ENCODE measurements around the gene MACF1.

MACF1 gene

DNA sequence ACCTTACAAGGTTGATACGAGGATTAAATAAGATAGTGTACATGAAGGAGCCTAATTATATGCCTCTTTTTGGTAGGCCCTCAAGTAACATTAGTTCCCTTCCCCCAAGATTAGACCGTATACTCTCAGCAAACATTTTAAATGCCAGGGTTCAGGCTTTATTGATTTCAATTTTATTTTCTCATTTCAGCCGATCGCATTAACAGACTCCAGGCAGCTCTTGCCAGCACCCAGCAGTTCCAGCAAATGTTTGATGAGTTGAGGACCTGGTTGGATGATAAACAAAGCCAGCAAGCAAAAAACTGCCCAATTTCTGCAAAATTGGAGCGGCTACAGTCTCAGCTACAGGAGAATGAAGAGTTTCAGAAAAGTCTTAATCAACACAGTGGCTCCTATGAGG is 182.5 kb downstream of the MACF1 start:
- peaks cover 25% of the 10 kb centered on the region for H3K4me1 Mint-ChIP-seq
- peak overlapping the region; percentile 32 for H3K27ac Mint-ChIP-seq
- H3K4me3 Mint-ChIP-seq = no peak overlapping the region

DNA sequence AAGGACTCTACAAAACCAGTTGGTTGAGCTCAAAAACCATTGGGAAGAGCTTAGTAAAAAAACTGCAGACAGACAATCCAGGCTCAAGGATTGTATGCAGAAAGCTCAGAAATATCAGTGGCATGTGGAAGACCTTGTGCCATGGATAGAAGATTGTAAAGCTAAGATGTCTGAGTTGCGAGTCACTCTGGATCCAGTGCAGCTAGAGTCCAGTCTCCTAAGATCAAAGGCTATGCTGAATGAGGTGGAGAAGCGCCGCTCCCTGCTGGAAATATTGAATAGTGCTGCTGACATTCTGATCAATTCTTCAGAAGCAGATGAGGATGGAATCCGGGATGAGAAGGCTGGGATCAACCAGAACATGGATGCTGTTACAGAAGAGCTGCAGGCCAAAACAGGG is 183.0 kb downstream of the MACF1 start:
- Mint-ChIP-seq H3K9me3 (no peaks in the 10 kb centered on the region), H3K4me3 (no peak overlapping the region), H3K27ac (peak overlapping the region; percentile 32), H3K4me1 (peaks cover 30% of the 10 kb centered on the region), H3K36me3 (peaks cover 100% of the 10 kb centered on the region)
- DNase-seq (ENCODE audit: low spot score in 2 of 2) (no peak), ATAC-seq (no peak)

More for the DNA sequence above, 182.5 kb downstream of the MACF1 start:
- no peaks in the 10 kb centered on the region for H3K9me3 Mint-ChIP-seq
- no peak for DNase-seq (ENCODE audit: low spot score in 2 of 2)
- peaks cover 100% of the 10 kb centered on the region for H3K36me3 Mint-ChIP-seq
- ATAC-seq = no peak

DNA sequence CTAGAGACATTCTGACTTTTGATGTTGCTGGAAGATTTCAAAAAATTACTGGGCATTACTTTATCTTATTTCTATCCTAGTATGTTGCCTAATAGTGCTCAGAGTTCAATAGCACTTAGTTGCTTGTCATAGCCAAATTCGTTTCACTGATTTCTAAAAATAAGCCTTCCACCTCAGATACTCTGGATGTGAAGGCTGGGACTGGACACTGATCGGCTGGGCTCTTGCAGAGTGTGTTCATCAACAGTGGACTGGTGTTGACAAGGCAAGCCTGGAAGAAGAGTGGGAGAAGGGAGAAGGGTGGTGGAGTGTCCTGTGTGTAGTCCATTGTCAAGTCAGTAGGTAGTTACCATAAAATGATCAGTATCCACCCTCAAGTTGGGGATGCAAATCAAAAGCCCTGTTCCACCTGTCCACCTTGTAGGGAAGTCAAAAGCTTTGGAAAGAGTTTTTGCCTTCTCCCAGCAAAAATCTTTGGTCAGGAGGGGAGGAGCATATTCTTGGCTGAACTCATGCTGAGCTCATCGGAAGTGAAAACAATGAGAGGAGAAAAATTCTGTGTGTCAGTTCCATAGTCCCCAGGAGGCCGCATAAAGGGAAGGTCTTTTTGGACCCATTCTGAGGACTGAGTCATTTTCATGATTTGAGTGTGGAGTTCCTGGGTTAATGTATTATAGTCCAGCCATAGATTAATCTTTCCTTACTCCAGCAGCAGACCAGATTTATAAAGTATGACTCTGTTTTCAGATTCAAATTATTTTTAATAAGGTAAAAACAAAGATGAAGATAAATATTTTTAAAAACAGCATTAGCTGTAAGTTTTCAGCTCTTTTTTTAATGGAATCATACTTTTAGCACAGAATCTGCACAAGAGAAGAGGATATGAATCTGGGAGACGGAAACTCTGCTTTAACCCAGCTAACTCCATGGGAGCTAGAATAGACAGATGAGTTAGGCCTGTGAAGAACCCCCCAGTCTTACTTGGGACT is 187.5 kb downstream of the MACF1 start:
- peaks cover 69% of the 10 kb centered on the region for H3K4me1 Mint-ChIP-seq
- no peak for DNase-seq (ENCODE audit: low spot score in 2 of 2)
- peaks cover 90% of the 10 kb centered on the region for H3K36me3 Mint-ChIP-seq
- peak; percentile 92 for ATAC-seq
- H3K4me3 Mint-ChIP-seq = no peak overlapping the region
- no peaks in the 10 kb centered on the region for H3K9me3 Mint-ChIP-seq
- peak overlapping the region; percentile 81 for H3K27ac Mint-ChIP-seq

DNA sequence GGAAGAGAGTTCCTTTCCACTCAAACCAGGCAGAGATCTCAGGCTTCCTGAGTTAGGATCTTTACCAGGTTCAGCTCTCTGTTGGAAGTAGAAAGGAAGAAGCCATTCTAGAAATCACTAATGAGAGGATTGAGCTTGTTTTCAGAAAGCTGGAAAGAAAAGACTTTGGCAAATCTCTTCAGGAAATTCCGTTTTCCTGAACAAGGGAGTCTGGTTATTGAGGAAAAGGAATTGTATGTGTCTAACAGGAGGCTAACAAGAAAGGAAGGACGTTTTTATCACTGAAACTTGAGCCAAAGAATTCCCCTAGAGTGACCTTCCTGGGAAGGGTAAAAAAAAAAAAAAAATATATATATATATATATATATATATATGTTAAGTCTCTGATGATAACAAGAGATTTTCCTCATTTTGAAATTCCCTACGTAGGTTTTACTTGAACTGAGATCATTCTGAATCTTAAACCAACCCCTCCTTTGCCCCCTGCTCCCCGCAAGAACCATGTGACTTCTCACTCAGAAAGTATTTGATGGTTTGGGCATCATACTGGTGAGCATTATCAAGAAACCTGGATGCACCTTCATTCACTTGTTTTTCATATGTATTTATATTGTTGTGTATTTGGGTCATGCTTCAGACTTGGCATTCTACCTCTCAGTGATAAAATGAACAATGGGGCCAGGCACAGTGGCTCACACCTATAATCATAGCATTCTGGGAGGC is 188.5 kb downstream of the MACF1 start:
- no peaks in the 10 kb centered on the region for H3K9me3 Mint-ChIP-seq
- peaks cover 87% of the 10 kb centered on the region for H3K36me3 Mint-ChIP-seq
- H3K4me3 Mint-ChIP-seq = peak overlapping the region; percentile 17
- DNase-seq (ENCODE audit: low spot score in 2 of 2) (no peak), ATAC-seq (no peak)
- H3K27ac Mint-ChIP-seq = peak overlapping the region; percentile 81
- H3K4me1 Mint-ChIP-seq = peaks cover 68% of the 10 kb centered on the region

DNA sequence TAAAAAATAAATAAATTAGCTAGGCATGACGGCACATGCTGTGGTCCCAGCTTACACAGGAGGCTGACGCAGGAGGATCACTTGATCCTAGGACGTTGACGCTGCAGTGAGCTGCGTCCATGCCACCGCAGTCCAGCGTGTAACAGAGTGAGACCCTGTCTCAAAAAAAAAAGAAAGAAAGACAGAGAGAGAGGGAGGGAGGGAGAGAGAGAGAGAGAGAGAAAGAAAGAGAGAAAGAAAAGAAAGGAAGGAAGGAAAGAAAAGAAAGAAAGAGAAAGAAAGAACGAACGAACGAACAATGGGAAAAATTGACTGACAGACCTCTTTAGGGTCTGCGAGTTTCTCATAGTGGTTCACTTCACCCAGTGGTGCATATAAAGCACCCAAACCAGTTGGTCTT is 189.2 kb downstream of the MACF1 start:
- no peak for ATAC-seq
- Mint-ChIP-seq H3K27ac (peak overlapping the region; percentile 67), H3K4me3 (peak overlapping the region; percentile 17), H3K9me3 (no peaks in the 10 kb centered on the region), H3K4me1 (peaks cover 69% of the 10 kb centered on the region), H3K36me3 (peaks cover 87% of the 10 kb centered on the region)
- no peak for DNase-seq (ENCODE audit: low spot score in 2 of 2)

DNA sequence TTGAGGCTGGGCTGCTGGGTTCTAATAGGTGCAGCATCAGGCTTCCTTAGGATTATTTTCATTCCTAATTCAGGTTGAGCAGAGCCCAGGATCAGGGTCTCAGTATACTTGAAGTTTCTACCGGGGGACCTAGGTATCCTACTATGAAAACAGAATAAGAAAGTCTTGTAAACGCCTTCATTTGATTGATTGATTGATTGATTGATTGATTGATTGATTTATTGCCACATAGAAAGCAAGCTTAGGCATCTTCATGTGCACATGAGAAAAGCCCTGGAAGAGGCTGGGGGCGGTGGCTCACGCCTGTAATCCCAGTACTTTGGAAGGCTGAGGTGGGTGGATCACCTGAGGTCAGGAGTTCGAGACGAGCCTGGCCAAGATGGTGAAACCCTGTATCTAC is 189.6 kb downstream of the MACF1 start:
- no peak for ATAC-seq
- Mint-ChIP-seq H3K4me3 (peak overlapping the region; percentile 17), H3K9me3 (no peaks in the 10 kb centered on the region), H3K4me1 (peaks cover 73% of the 10 kb centered on the region), H3K27ac (peak overlapping the region; percentile 67), H3K36me3 (peaks cover 87% of the 10 kb centered on the region)
- DNase-seq (ENCODE audit: low spot score in 2 of 2) = no peak

DNA sequence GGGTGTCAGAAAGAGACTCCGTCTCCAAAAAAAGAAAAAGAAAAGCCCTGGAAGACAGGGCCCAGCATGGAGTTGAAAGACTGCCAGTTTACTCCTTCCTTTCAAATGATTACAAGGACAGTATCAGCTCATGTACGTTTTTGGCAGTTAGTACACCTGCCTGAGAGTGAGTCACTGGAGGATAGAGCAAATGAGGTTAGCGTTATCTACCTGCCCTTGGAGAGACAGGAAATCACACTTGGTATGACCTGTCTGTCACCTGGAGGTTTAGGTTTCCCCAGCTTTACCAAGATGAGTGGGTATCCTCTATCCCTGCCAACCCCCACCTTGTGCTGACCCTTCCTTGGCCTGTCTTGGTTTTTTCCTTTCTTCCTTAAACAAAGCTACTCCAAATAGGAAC is 190.1 kb downstream of the MACF1 start:
- Mint-ChIP-seq H3K4me3 (peak overlapping the region; percentile 17), H3K27ac (peak overlapping the region; percentile 67), H3K9me3 (no peaks in the 10 kb centered on the region), H3K36me3 (peaks cover 85% of the 10 kb centered on the region), H3K4me1 (peaks cover 78% of the 10 kb centered on the region)
- DNase-seq (ENCODE audit: low spot score in 2 of 2) (no peak), ATAC-seq (peak; percentile 63)

DNA sequence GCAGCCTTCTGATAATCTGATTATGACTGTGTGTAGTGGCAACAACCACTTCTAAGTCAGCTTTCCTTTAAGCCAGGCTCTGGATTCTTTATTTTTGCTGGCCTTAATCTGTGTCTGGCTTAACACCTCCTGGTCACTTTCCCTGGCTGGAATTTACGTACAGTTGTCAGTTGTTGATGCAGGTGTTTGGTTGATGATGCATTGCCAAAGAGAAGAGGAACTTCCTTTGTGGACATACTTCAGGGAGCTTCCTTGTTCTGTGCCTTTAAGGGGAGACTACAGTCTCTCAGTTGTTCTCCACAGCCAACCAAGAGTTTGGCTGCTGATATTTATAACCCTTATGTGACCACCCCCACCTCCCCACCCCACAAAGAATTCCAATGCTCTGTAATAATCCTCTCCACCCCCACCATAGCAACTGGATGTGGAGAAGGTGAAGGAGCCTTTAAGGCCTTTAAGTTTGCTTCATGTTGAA is 190.9 kb downstream of the MACF1 start:
- DNase-seq (ENCODE audit: low spot score in 2 of 2) = no peak
- no peak for ATAC-seq
- no peak overlapping the region for H3K27ac Mint-ChIP-seq
- peaks cover 82% of the 10 kb centered on the region for H3K36me3 Mint-ChIP-seq
- no peaks in the 10 kb centered on the region for H3K9me3 Mint-ChIP-seq
- H3K4me3 Mint-ChIP-seq = no peak overlapping the region
- peaks cover 84% of the 10 kb centered on the region for H3K4me1 Mint-ChIP-seq

DNA sequence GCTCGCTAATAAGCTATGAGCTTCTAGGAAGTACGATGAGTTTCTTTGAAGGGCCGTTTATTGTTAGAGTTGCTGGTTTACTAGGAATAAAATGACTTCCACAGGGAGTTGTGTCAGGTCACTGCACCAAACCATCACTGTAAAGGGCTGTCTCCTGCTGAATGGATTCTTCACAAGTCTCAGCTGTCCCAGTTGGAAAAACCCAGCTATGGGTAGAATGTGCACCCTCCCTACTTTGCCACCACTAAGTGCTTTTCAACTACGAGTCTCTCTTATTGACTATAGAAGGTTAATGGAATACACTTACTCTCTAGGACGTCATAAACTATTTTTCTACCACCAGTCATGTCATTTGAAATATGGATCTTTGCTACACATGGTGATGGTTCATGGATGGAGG is 192.2 kb downstream of the MACF1 start:
- H3K4me3 Mint-ChIP-seq = no peak overlapping the region
- no peaks in the 10 kb centered on the region for H3K9me3 Mint-ChIP-seq
- no peak overlapping the region for H3K27ac Mint-ChIP-seq
- H3K36me3 Mint-ChIP-seq = peaks cover 81% of the 10 kb centered on the region
- DNase-seq (ENCODE audit: low spot score in 2 of 2) (no peak), ATAC-seq (no peak)
- H3K4me1 Mint-ChIP-seq = peaks cover 78% of the 10 kb centered on the region

DNA sequence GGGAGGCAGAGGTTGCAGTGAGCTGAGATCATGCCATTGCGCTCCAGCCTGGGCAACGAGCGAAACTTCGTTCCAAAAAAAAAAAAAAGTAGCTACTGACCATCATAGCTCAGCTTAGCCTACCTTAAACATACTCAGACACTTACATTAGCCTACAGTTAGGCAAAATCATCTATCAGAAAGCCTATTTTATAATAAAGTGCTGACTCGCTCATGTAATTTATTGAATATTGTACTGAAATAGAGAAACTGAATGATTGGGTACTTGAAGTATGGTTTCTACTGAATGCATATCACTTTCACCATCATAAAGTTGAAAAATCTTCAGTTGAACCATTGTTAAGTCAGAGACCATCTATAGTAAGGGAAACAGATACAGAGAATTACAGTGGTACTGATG is 193.0 kb downstream of the MACF1 start:
- ATAC-seq (no peak), DNase-seq (ENCODE audit: low spot score in 2 of 2) (no peak)
- Mint-ChIP-seq H3K36me3 (peaks cover 81% of the 10 kb centered on the region), H3K27ac (no peak overlapping the region), H3K4me1 (peaks cover 75% of the 10 kb centered on the region), H3K4me3 (no peak overlapping the region), H3K9me3 (no peaks in the 10 kb centered on the region)

DNA sequence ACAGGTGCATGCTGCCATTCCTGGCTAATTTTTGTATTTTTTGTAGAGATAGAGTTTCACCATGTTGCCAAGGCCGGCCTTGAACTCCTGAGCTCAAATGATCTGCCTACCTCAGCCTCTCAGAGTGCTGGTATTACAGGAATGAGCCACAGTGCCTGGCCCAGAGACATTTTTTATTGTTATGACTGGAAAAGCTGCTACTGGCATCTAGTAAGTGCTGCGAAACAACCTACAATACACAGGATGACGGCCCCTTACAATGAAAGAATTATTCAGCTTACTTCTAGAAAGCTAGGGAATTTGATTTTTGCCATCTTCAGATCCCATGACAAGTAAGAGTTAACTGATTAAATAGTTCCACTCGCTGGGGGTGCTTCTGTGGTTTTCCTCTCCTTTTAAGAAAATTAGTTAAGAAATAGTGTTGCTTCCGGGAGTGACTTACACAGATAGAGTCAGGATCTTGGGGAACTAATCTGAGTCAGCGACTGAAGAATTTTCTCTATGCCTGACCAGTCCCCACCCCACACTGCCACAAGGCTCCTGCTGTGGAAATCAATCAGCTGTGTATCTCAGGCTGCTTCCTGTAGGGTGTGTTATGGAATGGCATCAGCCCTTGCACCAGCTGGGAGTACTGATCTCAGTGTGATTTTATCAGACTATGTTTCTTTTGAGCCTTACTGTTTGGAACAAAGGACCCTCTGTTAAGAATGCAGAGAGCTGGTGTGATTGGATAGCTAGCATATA is 194.0 kb downstream of the MACF1 start:
- H3K4me3 Mint-ChIP-seq = peak overlapping the region; percentile 33
- H3K9me3 Mint-ChIP-seq = no peaks in the 10 kb centered on the region
- ATAC-seq (peak; percentile 89), DNase-seq (ENCODE audit: low spot score in 2 of 2) (peak in 1 of 2 donors; percentile 48)
- peaks cover 77% of the 10 kb centered on the region for H3K36me3 Mint-ChIP-seq
- peak overlapping the region; percentile 88 for H3K27ac Mint-ChIP-seq
- H3K4me1 Mint-ChIP-seq = peaks cover 71% of the 10 kb centered on the region

DNA sequence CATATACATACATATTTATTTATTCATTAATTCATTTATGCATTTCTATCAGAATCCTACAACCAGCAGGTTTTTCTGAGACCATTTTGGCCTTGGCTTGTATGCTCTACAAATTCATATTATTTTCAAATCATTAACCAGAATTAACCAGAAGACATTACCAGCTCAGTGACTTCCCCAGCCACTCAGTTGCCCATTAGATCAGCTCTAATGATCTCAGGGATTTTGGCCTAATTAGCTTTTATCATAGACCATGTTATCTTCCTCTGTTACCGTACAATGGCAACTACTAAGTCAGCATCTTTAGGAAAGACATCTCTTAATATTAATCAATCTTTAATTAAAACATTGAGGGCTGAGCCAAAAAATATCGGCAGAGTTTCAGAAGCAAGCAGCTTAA is 196.6 kb downstream of the MACF1 start:
- ATAC-seq = no peak
- no peak for DNase-seq (ENCODE audit: low spot score in 2 of 2)
- H3K27ac Mint-ChIP-seq = no peak overlapping the region
- no peak overlapping the region for H3K4me3 Mint-ChIP-seq
- H3K4me1 Mint-ChIP-seq = peaks cover 64% of the 10 kb centered on the region
- peaks cover 74% of the 10 kb centered on the region for H3K36me3 Mint-ChIP-seq
- H3K9me3 Mint-ChIP-seq = no peaks in the 10 kb centered on the region

DNA sequence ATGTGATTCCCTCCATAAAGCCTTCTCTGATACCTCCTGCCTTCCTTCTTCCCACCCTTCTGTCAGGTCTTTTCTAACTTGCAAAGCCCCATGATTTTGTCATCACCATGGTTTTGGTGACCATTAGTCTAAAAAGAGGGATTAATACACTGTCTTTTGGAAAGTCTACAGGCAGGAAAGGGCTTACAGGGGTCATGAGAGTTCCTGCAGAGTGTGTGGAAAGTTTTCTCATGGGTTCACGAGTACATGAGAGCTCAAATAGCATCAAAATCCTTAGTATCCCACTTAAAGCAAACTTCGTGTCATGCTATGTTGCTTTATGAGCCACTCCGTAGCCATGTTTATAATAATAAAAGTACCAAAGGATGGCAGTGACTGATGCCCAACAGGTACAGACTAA is 200.4 kb downstream of the MACF1 start:
- H3K4me1 Mint-ChIP-seq = peaks cover 54% of the 10 kb centered on the region
- peaks cover 63% of the 10 kb centered on the region for H3K36me3 Mint-ChIP-seq
- ATAC-seq = no peak
- DNase-seq (ENCODE audit: low spot score in 2 of 2) = no peak
- H3K27ac Mint-ChIP-seq = no peak overlapping the region
- no peaks in the 10 kb centered on the region for H3K9me3 Mint-ChIP-seq
- H3K4me3 Mint-ChIP-seq = no peak overlapping the region

DNA sequence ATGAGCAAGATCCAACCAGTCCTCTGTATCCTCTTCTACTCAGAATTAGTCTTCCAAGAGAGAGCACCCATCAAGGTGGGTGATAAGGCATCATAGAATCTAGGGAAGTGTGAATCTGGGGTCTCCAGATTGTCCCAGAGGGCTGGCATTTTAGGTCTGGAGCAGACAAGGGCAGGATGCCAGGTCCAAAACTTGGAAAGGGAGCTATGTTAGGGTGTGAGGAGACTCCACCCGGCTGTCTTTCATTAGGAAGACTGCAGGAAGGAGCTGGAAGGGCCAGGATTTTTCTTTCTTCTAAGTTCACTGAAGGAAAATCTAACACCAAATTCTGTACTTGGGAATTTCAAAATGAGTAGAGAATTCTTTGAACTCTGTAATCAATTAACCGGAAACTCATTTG is 200.9 kb downstream of the MACF1 start:
- no peak overlapping the region for H3K4me3 Mint-ChIP-seq
- peaks cover 56% of the 10 kb centered on the region for H3K4me1 Mint-ChIP-seq
- no peak for ATAC-seq
- H3K27ac Mint-ChIP-seq = peak overlapping the region; percentile 12
- H3K36me3 Mint-ChIP-seq = peaks cover 65% of the 10 kb centered on the region
- H3K9me3 Mint-ChIP-seq = no peaks in the 10 kb centered on the region
- no peak for DNase-seq (ENCODE audit: low spot score in 2 of 2)

All from stimulated activated effector memory CD8-positive, alpha-beta T cell treated with anti-CD3 and anti-CD28 coated beads, Interleukin-12 subunit alpha, Interleukin-12 subunit beta, amount 100 ng/mL, for 72 hours (primary cell).